SK-N-SH treated with all-trans-retinoic acid at 6 μM for 48 hours (cell line): Measurements from ENCODE around the gene PRKCQ.

Experiments
- ARNTL ChIP-seq: fragments of 450-650 bp; formaldehyde crosslinking; IDR thresholded peaks from 2 replicates; pipeline ENCODE4 v1.5.0; 2020; ENCODE audit warnings: low read depth, mild to moderate bottlenecking, moderate library complexity, borderline replicate concordance
- CSDC2 ChIP-seq: fragments of 250-450 bp; sonication (Bioruptor Pico); IDR thresholded peaks from 2 replicates; pipeline ENCODE4 v1.5.0; 2020; ENCODE audit warnings: mild to moderate bottlenecking, moderate library complexity
- ISL1 ChIP-seq: fragments of 250-450 bp; sonication (Bioruptor Pico); IDR thresholded peaks from 2 replicates; pipeline ENCODE4 v2.1.2; 2022; ENCODE audit warnings: mild to moderate bottlenecking, moderate library complexity
- PATZ1 ChIP-seq: fragments of 250-450 bp; sonication (Bioruptor Pico); IDR thresholded peaks from 2 replicates; pipeline ENCODE4 v1.8.0; 2020; ENCODE audit warnings: mild to moderate bottlenecking, moderate library complexity, borderline replicate concordance
- TSHZ2 ChIP-seq: fragments of 250-450 bp; sonication (Bioruptor Pico); IDR thresholded peaks from 2 replicates; pipeline ENCODE4 v1.5.0; 2020; ENCODE audit warnings: mild to moderate bottlenecking, moderate library complexity

- TF ChIP-seq PATZ1 (CRISPR knock-in tag) (no peak), ARNTL (CRISPR knock-in tag) (no peak), CSDC2 (no peak), TSHZ2 (no peak), ISL1 (CRISPR knock-in tag) (no peak)
These were observed 65.9 kb downstream of the PRKCQ start for GRCh38 chr10:6514180-6514579.
